Tibial artery (tissue), 4 donors: ENCODE data around the gene CAMK1G.

Source experiments
- DNase-seq, 2 donors: peaks; one replicate each; pipeline ENCODE4 v3.0.0-alpha.2; 2019
- H3K27ac ChIP-seq, 2 donors: fragments of 200-600 bp; sonication (generic) in 1 of 2; 1 replicate in 1 of 2; 2 replicates in 1 of 2; pipeline ENCODE4 v1.5.1; 2018 to 2019; ENCODE audit warnings: mild to moderate bottlenecking in 1 of 2
- H3K27me3 ChIP-seq, 2 donors: fragments of 200-600 bp; sonication (generic) in 1 of 2; one replicate each; pipeline versions ENCODE4 v1.5.1 to v1.6.0; 2016 to 2019
- H3K36me3 ChIP-seq, 3 donors: fragments of 200-600 bp; sonication (generic) in 2 of 3; one replicate each; pipeline ENCODE4 v1.5.1; 2016 to 2019; ENCODE audit warnings: mild to moderate bottlenecking in 2 of 3
- H3K4me1 ChIP-seq, 4 donors: fragments of 200-600 bp; sonication (generic) in 2 of 4; 1 replicate in 3 of 4; 2 replicates in 1 of 4; pipeline ENCODE4 v1.5.1; 2016 to 2019
- H3K4me3 ChIP-seq, 2 donors: fragments of 200-600 bp; sonication (generic) in 1 of 2; 1 replicate in 1 of 2; 2 replicates in 1 of 2; pipeline ENCODE4 v1.5.1; 2018 to 2019; ENCODE audit warnings: mild to moderate bottlenecking in 2 of 2
- H3K9me3 ChIP-seq, 3 donors: fragments of 200-600 bp; sonication (generic) in 1 of 3; one replicate each; pipeline ENCODE4 v1.5.1; 2016 to 2019
- intact Hi-C: fragments of 100-400 bp; cut with DNase I; formaldehyde crosslinking; loops from one replicate; pipeline ENCODE4 v1.15.0; 2023; ENCODE audit warnings: low total_unique reads
- TF ChIP-seq, protein P1 (sequence below), 2 experiments: fragments of 200-600 bp in 1 of 2; fragments of 450-650 bp in 1 of 2; IDR thresholded peaks; one replicate each; pipeline ENCODE4 v1.5.1; 2017 to 2019; ENCODE audit warnings: antibody characterized with exemption in 2 of 2, mild to moderate bottlenecking in 1 of 2, moderate library complexity in 1 of 2

CAMK1G gene

DNA sequence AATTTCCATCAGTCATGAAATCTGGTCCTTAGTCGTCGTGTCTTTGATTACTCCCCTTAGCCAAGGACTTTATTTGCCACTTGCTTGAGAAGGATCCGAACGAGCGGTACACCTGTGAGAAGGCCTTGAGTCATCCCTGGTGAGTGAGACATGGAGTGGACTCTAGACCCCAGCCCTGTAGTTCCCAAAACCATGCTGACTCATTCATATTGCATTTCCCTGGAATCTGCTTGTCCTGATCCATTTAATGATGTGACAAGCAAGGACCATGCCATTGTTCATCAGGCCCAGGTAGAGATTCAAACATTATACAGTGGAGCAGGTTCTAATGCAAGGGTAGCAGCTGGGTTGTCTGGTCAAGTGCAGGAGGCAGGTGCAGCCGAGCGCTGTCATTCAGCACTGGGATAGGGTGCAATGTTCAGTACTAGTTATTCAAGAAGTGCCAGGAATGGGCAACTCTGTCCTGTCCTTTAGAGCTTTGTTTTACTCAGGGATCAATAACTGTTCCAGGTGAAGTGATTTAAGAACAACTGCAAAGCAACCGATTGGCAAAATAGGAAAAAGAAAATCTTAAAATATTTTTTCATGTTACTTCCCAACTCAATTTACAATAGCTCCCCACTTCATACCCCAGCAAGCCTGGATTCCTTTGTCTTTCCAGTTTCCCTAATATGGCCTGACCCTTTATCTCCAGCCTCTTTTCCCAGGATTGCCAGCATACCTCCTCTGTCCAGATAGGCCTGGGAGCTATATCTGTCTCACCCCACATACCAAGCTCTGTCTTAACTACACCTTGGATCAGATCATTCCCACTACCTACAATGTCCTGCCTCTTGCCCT, 26.5 kb downstream of the CAMK1G start:
- Histone ChIP-seq H3K27ac (no peak overlapping the region), H3K27me3 (no peaks in the 10 kb centered on the region), H3K4me1 (no peaks in the 10 kb centered on the region), H3K36me3 (no peaks in the 10 kb centered on the region), H3K4me3 (no peak overlapping the region), H3K9me3 (no peaks in the 10 kb centered on the region)
- intact Hi-C loops, result no loop called here
- TF ChIP-seq, protein P1, sequence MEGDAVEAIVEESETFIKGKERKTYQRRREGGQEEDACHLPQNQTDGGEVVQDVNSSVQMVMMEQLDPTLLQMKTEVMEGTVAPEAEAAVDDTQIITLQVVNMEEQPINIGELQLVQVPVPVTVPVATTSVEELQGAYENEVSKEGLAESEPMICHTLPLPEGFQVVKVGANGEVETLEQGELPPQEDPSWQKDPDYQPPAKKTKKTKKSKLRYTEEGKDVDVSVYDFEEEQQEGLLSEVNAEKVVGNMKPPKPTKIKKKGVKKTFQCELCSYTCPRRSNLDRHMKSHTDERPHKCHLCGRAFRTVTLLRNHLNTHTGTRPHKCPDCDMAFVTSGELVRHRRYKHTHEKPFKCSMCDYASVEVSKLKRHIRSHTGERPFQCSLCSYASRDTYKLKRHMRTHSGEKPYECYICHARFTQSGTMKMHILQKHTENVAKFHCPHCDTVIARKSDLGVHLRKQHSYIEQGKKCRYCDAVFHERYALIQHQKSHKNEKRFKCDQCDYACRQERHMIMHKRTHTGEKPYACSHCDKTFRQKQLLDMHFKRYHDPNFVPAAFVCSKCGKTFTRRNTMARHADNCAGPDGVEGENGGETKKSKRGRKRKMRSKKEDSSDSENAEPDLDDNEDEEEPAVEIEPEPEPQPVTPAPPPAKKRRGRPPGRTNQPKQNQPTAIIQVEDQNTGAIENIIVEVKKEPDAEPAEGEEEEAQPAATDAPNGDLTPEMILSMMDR (IDR thresholded peaks at IDR 0.05), result no peak
- DNase-seq, result no peak

- no peaks in the 10 kb centered on the region for H3K9me3 ChIP-seq
Measured at GRCh38 chr1:209610631-209610905, 27.1 kb downstream of the CAMK1G start.

GRCh38 chr1:209611771-209612570, 28.5 kb downstream of the CAMK1G start:
- TF ChIP-seq, protein P1 (IDR thresholded peaks at IDR 0.05), result no peak
- no peaks in the 10 kb centered on the region for H3K36me3 ChIP-seq
- DNase-seq, result no peak
- H3K4me1 ChIP-seq, result no peaks in the 10 kb centered on the region
- no peak overlapping the region for H3K27ac ChIP-seq
- no peaks in the 10 kb centered on the region for H3K27me3 ChIP-seq
- no peaks in the 10 kb centered on the region for H3K9me3 ChIP-seq
- intact Hi-C loops, result no loop called here
- H3K4me3 ChIP-seq, result no peak overlapping the region

More at GRCh38 chr1:209610631-209610905, 27.1 kb downstream of the CAMK1G start:
- Histone ChIP-seq H3K27ac (no peak overlapping the region), H3K27me3 (no peaks in the 10 kb centered on the region), H3K36me3 (no peaks in the 10 kb centered on the region), H3K4me1 (no peaks in the 10 kb centered on the region), H3K4me3 (no peak overlapping the region)
- intact Hi-C loops, result no loop called here
- TF ChIP-seq, protein P1 (IDR thresholded peaks at IDR 0.05), result no peak
- no peak for DNase-seq

DNA sequence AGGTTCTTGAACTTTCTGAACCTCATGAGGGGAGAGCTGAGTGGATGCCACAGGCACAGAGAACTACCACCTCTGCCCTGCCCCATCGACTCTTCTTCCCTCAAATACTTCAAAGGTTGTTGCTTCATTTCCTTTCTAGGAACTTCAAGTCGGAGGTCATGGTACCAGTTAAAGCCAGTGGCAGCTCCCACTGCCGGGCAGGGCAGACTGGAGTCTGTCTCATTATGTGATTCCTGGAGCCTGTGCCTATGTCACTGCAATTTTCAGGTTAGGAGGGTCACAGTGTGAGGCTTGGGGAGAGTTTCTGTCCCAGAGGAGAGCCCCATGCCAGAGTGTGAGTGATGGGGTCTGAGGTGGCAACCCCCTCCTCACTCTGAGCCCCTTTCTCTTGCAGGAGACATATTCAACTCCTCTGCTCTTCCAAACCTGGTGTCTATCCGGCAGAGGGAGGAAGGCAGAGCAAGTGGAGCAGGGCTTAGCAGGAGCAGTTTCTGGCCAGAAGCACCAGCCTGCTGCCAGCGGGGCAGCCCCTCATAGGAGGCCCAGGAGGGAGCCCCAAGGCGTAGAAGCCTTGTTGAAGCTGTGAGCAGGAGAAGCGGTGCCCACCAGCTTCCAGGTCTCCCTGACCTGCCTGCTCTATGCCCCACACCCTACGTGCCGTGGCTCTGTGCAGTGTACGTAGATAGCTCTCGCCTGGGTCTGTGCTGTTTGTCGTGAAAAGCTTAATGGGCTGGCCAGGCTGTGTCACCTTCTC, 29.3 kb downstream of the CAMK1G start:
- Histone ChIP-seq H3K36me3 (no peaks in the 10 kb centered on the region), H3K27ac (no peak overlapping the region), H3K4me1 (no peaks in the 10 kb centered on the region), H3K4me3 (no peak overlapping the region), H3K27me3 (no peaks in the 10 kb centered on the region), H3K9me3 (no peaks in the 10 kb centered on the region)
- TF ChIP-seq, protein P1 (IDR thresholded peaks at IDR 0.05), result no peak
- DNase-seq, result no peak
- intact Hi-C loops, result no loop called here

- H3K27ac ChIP-seq, result no peak overlapping the region
- intact Hi-C loops, result no loop called here
- DNase-seq, result no peak
- TF ChIP-seq, protein P1 (IDR thresholded peaks at IDR 0.05), result no peak
- H3K27me3 ChIP-seq, result no peaks in the 10 kb centered on the region
- no peaks in the 10 kb centered on the region for H3K9me3 ChIP-seq
- no peaks in the 10 kb centered on the region for H3K36me3 ChIP-seq
- no peaks in the 10 kb centered on the region for H3K4me1 ChIP-seq
- H3K4me3 ChIP-seq, result no peak overlapping the region
Measured at GRCh38 chr1:209613400-209614150, 30.1 kb downstream of the CAMK1G start.
